Stimulated activated naive CD4-positive, alpha-beta T cell (primary cell): ENCODE measurements around the gene KRTAP4-1.
"Not testable (repeated sequence)": the region's sequence is repeated elsewhere in the genome, so short reads cannot be mapped to it uniquely, and the experiment has no call there.

Source experiments
- DNase-seq, 6 experiments: peaks; one replicate each; lab custom pipeline; 2025; lab: John Stamatoyannopoulos, UW

The KRTAP4-1 gene

DNA sequence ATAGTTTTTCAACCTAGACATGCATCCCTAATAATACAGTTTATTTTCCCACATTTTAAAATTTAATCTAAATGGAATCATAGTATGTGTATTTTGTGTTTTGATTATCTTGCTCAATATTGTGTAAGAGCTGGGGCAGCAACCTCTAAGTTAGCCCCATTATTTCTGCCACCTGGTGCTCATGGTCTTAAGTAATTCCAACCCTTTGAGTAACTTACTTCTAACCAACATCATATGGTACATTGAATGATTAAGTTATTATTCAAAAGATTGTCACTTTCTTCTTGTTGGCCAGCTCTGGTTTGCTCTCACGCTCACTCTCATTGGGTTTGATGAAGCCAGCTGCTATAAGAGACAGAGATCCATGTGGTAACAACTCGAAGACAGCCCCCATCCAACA lies 12.8 kb downstream of the KRTAP4-1 start:
- DNase-seq = no peak

DNA sequence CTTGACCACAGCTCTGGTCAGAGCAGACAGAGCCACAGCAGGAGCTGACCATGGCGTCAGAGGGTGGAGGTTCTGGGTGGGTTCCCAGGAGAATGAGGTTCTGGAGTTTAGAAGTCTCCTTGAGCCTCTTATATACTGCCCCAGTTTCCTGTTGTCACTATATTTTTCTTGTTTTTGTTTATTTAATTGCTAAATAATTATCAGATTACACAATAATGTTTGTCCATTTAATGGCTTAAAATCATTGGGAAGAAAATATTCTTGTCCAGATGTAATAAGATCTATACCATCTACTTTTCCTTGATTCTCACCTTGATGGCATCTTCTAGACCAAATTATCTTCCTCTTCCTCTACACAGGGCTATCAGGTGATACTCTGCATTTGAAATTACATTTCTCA lies 16.6 kb downstream of the KRTAP4-1 start, which contains the start of gene KRTAP4-3:
TSS of gene KRTAP4-3 (minus strand) at position 101 of the 400 bp plus-strand sequence. CDS start at position 52, 49 bp downstream.
- no peak for DNase-seq

DNA sequence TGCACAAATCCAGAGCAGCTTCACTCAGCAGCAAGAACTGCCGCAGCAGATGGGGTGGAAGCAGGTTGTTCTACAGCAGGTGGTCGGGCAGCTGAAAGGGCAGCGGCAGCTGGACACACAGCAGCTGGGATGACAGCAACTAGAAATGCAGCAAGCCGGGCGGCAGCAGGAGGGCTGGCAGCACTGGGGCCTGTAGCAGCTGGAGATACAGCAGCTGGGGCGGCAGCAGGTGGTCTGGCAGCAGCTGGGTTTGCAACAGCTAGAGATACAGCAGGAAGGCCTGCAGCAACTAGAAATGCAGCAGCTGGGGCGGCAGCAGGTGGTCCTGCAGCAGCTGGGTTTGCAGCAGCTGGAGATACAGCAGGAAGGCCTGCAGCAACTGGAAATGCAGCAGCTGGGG lies 17.1 kb downstream of the KRTAP4-1 start:
- no peak for DNase-seq

DNA sequence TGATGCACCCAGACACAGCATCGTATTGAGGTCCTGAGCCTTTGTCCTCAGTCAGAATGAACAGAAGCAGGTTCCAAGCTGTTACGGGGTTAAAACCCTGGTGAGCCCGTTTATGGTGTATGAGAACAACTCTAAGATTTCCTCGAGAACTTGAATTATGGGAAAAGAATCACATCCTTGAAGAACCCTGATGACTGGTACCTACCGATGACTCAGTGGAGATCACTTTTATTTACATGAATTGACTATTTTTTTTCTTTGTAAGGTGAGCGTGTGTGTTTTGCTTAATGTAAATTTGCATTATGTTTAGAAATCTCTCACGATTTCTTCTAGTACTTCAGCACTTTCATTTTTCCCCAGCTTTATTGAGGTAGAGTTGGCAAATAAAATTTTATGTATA lies 20.9 kb downstream of the KRTAP4-1 start:
- DNase-seq = no peak

DNA sequence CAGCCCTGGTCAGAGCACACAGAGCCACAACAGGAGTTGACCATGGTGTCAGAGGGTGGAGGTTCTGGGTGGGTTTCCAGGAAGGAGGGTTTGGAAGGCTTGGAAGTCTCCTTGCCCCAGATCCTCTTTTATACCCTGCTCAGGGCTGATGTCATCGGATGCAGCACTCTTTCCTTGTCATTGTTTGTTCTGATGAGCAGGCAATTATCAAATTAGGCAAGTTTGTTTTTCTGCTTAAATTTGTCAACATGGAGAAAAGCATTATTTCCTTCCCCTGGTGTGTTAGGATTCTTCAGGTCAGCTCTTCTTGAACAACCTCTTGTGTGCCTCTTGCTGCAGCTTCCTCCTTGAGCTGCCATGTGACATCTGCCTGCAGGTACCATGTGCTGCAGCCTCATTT lies 24.1 kb downstream of the KRTAP4-1 start, which contains the start of gene KRTAP4-4:
TSS of gene KRTAP4-4 (minus strand) at position 101 of the 400 bp plus-strand sequence. CDS start at position 44, 57 bp downstream.
- no peak for DNase-seq

DNA sequence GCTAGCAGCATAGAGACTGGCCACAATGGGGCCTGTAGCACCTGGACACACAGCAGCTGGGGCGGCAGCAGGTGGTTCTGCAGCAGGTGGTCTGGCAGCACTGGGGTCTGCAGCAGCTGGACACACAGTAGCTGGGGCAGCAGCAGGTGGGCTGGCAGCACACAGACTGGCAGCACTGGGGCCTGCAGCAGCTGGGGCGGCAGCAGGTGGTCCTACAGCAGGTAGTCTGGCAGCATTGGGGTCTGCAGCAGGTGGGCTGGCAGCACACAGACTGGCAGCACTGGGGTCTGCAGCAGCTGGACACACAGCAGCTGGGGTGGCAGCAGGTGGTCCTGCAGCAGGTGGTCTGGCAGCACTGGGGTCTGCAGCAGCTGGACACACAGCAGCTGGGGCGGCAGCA lies 24.5 kb downstream of the KRTAP4-1 start:
- not testable (repeated sequence) for DNase-seq

DNA sequence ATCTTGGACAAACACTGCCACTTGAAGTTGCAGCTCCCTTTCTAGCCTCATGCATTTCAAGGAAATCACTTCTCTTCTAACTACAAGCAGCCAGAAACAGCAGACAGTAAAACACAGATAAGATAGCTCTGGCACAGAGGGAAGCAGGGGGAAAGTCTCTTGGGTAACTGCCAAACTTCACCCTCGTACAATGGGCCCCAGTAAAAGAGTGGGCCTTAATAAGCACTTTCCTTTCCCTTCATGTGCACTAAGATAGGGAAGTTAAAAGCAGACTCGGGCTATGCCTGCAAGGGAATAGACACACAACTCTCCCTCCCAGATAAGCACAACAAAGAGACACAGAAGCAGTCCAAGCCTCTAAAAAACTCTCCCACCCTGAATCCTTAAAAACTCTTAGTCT lies 30.9 kb downstream of the KRTAP4-1 start:
- DNase-seq = no peak

DNA sequence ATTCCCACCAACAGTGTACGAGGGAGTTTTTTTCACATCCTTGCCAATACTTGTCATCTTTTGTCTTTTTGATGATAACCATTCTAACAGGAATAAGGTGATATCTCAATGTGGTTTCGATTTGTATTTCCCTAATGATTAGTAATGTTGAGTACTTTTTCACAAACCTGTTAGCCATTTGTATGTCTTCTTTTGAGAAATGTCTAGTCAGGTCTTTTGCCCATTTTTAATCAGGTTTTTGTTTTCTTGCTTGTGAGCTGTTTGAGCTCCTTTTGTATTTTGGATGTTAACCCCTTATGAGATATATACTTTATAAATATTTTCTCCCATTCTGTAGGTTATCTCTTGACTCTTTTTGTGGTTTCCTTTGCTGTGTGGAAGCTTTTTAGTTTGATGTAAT lies 33.2 kb downstream of the KRTAP4-1 start:
- DNase-seq = no peak

DNA sequence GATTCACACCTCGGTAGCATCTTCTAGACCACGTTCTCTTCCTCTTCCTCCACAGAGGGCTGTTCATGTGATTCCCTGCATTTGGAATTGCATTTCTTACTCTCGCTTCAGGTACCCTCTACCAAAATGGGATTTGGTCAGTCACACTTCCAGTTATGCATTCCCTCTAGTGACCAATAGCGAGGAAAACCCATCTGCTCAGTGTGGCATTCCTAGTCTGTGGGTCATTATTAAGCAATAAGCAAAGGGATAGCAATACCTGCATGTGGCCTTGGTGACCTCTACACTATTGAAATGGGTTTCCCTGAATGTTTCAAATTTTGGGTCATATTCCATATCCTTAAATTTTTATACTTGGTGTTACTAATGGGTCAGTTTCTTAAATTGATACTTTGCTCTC lies 34.7 kb downstream of the KRTAP4-1 start:
- no peak for DNase-seq

DNA sequence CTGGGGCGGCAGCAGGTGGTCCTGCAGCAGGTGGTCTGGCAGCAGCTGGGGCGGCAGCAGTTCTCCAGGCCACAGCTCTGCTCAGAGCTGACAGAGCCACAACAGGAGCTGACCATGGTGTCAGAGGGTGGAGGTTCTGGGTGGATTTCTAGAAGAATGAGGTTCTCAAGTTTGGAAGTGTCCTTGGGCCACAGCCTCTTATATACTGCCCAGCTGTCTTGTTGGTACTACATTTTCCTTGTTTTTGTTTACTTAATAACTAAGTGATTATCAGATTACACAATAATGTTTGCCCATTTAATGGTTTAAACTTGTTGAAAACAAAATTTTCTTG lies 35.1 kb downstream of the KRTAP4-1 start, which contains the start of gene KRTAP4-5:
TSS of gene KRTAP4-5 (minus strand) at position 174 of the 334 bp plus-strand sequence. CDS start at position 116, 58 bp downstream.
- DNase-seq = no peak

DNA sequence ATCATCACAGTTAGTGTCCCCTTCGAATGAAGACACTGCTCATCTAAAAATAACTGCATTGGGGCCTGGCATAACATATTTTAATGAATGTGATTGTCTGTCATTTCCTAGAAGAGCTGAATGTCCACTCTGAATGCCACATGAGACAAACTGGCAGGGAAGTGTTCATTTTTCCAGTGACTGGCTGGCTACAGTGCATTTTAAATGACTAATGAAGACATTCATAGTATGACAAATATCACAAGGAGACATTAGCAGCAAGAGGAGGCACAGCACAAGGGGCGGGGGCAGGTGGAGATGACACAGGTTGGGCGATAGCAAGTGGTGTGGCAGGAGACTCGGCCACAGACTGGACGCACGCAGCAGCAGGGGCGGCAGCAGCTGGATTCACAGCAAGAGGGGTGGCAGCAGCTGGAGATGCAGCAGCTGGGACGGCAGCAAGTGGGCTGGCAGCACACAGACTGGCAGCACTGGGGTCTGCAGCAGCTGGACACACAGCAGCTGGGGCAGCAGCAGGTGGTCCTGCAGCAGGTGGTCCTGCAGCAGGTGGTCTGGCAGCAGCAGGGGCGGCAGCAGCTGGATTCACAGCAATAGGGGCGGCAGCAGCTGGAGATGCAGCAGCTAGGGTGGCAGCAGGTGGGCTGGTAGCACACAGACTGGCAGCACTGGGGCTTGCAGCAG lies 35.6 kb downstream of the KRTAP4-1 start:
- DNase-seq = not testable (repeated sequence)

DNA sequence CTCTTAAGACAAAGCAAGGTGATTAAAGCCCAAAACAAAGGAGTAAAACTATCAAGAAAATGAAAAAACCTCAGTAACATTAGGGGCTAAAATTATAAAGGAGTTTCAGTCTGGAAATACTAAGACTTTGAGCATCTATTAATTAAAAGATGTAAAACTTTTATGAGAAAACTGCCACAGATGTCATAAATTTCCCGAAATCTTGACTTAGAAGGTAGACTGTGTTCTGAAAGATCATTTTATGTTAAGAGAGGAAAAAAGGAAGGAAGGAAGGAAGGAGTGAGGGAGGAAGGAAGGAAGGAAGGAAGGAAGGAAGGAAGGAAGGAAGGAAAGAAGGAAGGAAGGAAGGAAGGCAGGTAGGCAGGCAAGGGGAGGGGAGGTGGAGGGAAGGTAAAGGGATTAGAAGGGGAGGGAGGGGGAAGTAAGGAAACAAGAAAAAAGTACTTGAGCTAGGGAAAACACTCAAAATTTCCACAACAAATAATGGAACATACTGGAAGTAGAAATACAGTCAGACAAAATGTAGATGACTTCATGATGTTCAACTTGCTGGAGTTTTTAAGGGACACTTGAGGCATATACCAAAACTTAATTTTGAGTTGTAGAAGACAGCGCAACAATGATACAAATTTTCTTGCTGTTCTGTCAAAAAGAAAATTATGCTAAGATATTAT lies 37.0 kb downstream of the KRTAP4-1 start:
- DNase-seq = no peak

DNA sequence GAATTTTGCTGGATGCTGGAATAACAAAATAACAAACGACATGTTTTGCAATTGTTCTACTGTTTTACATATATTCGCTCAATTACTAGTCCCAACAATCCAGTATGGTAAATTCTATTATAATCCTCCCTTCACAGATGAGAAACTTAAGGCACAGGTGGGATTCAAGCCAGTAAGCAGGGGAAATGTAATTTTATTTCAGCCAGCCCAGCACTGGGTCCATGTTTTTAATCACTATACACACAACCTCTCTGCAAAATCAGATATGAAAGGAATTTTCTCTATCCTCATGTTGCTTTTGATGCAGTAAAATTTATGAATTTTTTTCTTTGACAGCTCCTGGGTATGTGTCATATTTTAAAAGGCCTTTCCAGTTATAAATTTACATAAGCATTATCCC lies 39.5 kb downstream of the KRTAP4-1 start:
- DNase-seq = no peak

DNA sequence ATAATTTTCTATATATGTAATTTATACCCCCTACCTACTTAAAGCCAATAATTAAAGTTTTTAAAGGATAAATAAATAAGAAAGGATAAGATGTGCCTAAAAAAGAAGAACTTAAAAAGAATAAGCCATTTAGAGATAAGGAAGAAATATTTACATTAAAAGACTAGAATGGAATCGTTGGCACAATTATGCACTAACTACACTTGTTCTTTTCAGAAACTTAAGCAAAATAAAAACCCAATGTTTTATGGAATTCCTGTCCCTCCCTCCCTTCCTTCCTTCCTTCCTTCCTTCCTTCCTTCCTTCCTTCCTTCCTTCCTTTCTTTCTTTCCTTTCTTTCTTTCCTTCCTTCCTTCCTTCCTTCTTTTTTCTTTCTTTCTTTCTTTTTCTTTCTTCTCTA lies 39.9 kb downstream of the KRTAP4-1 start:
- no peak for DNase-seq

DNA sequence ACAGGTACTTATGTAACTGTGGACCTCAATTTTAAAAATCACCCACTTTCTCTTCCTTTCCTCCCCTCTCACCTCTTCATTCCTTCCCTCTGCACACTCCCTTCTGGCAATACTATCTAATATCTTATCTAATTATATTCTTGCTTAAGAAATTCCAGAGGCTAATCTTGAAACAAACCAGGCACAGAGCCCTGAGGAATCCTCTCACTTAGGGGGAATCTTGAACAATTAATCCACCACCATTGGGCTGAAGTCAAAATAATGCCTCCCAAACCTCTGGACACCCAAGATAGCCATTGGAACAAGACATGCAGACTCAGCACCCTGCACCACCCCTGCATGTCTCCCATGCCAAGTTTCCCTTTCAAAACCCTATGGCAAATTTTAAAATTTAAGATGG lies 43.4 kb downstream of the KRTAP4-1 start:
- no peak for DNase-seq

DNA sequence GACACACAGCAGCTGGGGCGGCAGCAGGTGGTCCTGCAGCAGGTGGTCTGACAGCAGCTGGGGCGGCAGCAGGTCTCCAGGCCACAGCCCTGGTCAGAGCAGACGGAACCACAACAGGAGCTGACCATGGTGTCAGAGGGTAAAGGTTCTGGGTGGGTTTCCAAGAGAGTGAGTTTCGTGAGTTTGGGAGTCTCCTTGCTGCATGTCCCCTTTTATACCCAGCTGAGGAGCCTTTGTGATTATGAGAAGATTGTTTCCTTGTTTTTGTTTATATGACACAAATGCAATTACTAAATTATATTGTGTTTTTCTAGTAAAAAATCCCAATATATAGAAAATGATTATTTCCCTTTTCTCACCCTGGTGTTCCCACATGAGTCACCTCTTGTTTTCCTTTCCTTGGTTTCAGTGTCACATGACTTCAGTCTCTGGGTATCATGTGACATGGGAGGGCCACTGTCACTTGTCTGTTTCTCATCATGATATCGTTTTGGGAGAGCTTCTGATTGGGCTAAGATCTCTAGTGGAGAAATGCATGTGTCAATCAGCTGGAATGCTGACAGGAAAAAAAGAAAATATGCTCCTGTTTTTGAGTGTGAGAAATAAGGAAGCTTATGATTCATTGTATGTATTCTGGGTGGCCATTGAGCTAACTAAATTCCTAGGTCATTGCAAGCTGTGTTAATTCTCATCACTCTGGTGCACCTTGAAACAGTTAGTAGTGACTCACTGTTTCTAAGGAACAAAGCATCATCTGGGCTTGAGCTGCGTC lies 44.2 kb downstream of the KRTAP4-1 start, which contains the start of gene KRTAP4-6:
TSS of gene KRTAP4-6 (minus strand) at position 185 of the 772 bp plus-strand sequence. CDS start at position 128, 57 bp downstream.
- no peak for DNase-seq

DNA sequence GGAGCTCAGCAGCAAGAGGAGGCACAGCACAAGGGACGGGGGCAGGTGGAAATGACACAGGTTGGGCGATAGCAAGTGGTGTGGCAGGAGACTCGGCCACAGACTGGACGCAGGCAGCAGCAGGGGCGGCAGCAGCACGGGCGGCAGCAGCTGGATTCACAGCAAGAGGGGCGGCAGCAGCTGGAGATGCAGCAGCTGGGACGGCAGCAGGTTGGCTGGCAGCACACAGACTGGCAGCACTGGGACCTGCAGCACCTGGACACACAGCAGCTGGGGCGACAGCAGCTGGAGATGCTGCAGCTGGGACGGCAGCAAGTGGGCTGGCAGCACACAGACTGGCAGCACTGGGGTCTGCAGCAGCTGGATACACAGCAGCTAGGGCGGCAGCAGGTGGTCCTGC lies 44.8 kb downstream of the KRTAP4-1 start:
- not testable (repeated sequence) for DNase-seq
